Upper lobe of left lung (tissue), 4 donors: ENCODE measurements around the gene SLC9C1.

Source experiments
- POLR2A ChIP-seq, 4 donors: fragments of 450-650 bp; IDR thresholded peaks; one replicate each; pipeline ENCODE4 v1.5.1; 2016 to 2017; ENCODE audit warnings: antibody characterized with exemption in 4 of 4, mild to moderate bottlenecking in 2 of 4
- POLR2AphosphoS5 ChIP-seq, 2 donors: sonication (generic); formaldehyde crosslinking; IDR thresholded peaks; one replicate each; pipeline ENCODE4 v1.5.1; 2017; ENCODE audit warnings: antibody characterized with exemption in 2 of 2

GRCh38 chr3:112339134-112339533, 45.1 kb upstream of the SLC9C1 start:
- no peak for TF ChIP-seq POLR2AphosphoS5 (IDR thresholded peaks at IDR 0.05)
- TF ChIP-seq POLR2A (IDR thresholded peaks at IDR 0.05) = no peak
